ENCODE measurements around the gene AMPH.

DNA sequence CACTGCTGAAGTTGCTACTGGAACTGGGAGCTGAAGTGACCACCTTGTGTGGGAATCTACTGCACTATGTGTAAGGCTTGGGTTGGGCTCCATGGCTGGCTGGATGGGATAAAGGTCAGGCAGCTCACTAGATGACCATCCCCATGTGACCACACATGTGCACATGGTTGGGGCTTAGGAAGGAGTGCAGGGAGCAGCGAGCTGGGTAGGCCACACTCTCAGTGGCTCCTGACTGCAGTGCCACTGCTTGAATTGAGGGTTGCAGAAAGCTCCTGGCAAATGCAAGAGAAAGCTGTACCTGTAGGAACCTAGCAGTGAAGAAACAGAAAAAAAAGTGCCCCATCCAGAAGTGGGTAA, 47.5 kb upstream of the AMPH start:
- TF ChIP-seq CTCF (IDR thresholded peaks at IDR 0.05) (no peak), POLR2A (IDR thresholded peaks at IDR 0.05) (no peak)

Measured in thyroid gland (tissue), 4 donors.